Measurements from ENCODE around the gene TLX2.
"Not testable (repeated sequence)": the region's sequence is repeated elsewhere in the genome, so short reads cannot be mapped to it uniquely, and the experiment has no call there.

- TF ChIP-seq CTCF (IDR thresholded peaks at IDR 0.05; ENCODE audit: low read depth, low read length, missing input control); RXRA (IDR thresholded peaks at IDR 0.05); TAF1 (conservative IDR thresholded peaks at IDR 0.05); EGR1 (IDR thresholded peaks at IDR 0.05; ENCODE audit: low read depth in 2 of 2); RAD21 (IDR thresholded peaks at IDR 0.05); ZBTB33 (IDR thresholded peaks at IDR 0.05); MAX (IDR thresholded peaks at IDR 0.05); GABPA (IDR thresholded peaks at IDR 0.05 in 1 of 2, conservative IDR thresholded peaks at IDR 0.05 in 1 of 2); SP1 (IDR thresholded peaks at IDR 0.05); REST (IDR thresholded peaks at IDR 0.05); JUND (IDR thresholded peaks at IDR 0.05); ATF3 (IDR thresholded peaks at IDR 0.05); FOXA1 (IDR thresholded peaks at IDR 0.05): not testable (repeated sequence)
Measured at GRCh38 chr2:74561022-74561421, 46.8 kb downstream of the TLX2 start.

Data from liver (tissue), 3 donors.